IMR-90 (cell line): ENCODE results near the gene MPV17. TPM values are rescaled to one million over a fixed set of nuclear protein-coding genes. Genes with fewer than 3 reads are reported as not detected.

ENCODE experiments used
- ATAC-seq: fragments of 200-7000 bp; cut with Tn5 transposase; 2 replicates; pipeline ENCODE4 v1.9.1; 2020; ENCODE audit warnings: low read depth, mild to moderate bottlenecking, moderate library complexity
- BruUV-seq: library from RNA; stranded (reverse); fragments of 400-500 nt; replicated peaks from 2 replicates; lab custom pipeline; 2021; lab: Mats Ljungman, UMichigan
- CTCF ChIA-PET: fragments of 300-600 bp; formaldehyde crosslinking; extraction: SDS; loops from one replicate; lab custom pipeline; 2021; ENCODE audit warnings: antibody characterized with exemption; lab: Yijun Ruan, JAX
- POLR2A ChIA-PET: fragments of 300-600 bp; sonication (Branson Sonifier 250); formaldehyde crosslinking; loops from one replicate; lab custom pipeline; 2022; ENCODE audit warnings: antibody characterized with exemption; ENCODE audit not compliant: unreplicated experiment; lab: Charles Lee
- DNase-seq: peaks from one replicate; pipeline ENCODE4 v3.0.0; 2013
- H2AFZ ChIP-seq: replicated peaks from 2 replicates; pipeline ENCODE3; 2013; ENCODE audit warnings: low read length, mild to moderate bottlenecking; ENCODE audit not compliant: poor library complexity
- H2AK5ac ChIP-seq: 2 replicates; pipeline ENCODE4 v1.6.1; 2013; ENCODE audit warnings: low read depth, low read length, inconsistent platforms
- H2AK9ac ChIP-seq: replicated peaks from 2 replicates; pipeline ENCODE3; 2013; ENCODE audit warnings: mild to moderate bottlenecking, low read depth, low read length, moderate library complexity; ENCODE audit not compliant: poor library complexity
- H2BK120ac ChIP-seq: 2 replicates; pipeline ENCODE4 v1.6.1; 2013; ENCODE audit warnings: low read depth, low read length, inconsistent platforms
- H2BK15ac ChIP-seq: 3 replicates; pipeline ENCODE4 v1.6.1; 2013; ENCODE audit warnings: low read depth, low read length, inconsistent platforms
- H2BK20ac ChIP-seq: 2 replicates; pipeline ENCODE4 v1.6.1; 2013; ENCODE audit warnings: low read depth, mild to moderate bottlenecking, inconsistent platforms, low read length, moderate library complexity
- H2BK5ac ChIP-seq: 2 replicates; pipeline ENCODE4 v1.6.1; 2013; ENCODE audit warnings: mild to moderate bottlenecking, low read depth, low read length, inconsistent platforms; ENCODE audit not compliant: poor library complexity, severe bottlenecking
- H3K14ac ChIP-seq: replicated peaks from 2 replicates; pipeline ENCODE4 v1.6.1; 2013; ENCODE audit warnings: low read depth, low read length, inconsistent platforms
- H3K18ac ChIP-seq: 2 replicates; pipeline ENCODE4 v1.6.1; 2013; ENCODE audit warnings: low read depth, low read length, control low read depth
- H3K23ac ChIP-seq: 2 replicates; pipeline ENCODE4 v1.6.1; 2013; ENCODE audit warnings: low read depth, low read length, inconsistent platforms
- H3K27ac ChIP-seq: 2 replicates; pipeline ENCODE4 v1.5.1; 2013; ENCODE audit warnings: mild to moderate bottlenecking, control low read depth, low read length; ENCODE audit not compliant: insufficient read depth
- H3K27me3 ChIP-seq: 2 replicates; pipeline ENCODE4 v1.6.1; 2013; ENCODE audit warnings: low read length; ENCODE audit not compliant: control insufficient read depth, insufficient read depth
- H3K36me3 ChIP-seq: 2 replicates; pipeline ENCODE4 v1.6.1; 2013; ENCODE audit warnings: low read length, mixed read lengths; ENCODE audit not compliant: control insufficient read depth, insufficient read depth
- H3K4ac ChIP-seq: 2 replicates; pipeline ENCODE4 v1.6.1; 2013; ENCODE audit warnings: low read depth, low read length, inconsistent platforms
- H3K4me1 ChIP-seq: 2 replicates; pipeline ENCODE4 v1.6.1; 2013; ENCODE audit warnings: low read length, mixed read lengths; ENCODE audit not compliant: control insufficient read depth, insufficient read depth
- H3K4me2 ChIP-seq: 2 replicates; pipeline ENCODE4 v1.6.1; 2013; ENCODE audit warnings: low read depth, mild to moderate bottlenecking, control low read depth, low read length, moderate library complexity
- H3K4me3 ChIP-seq: 2 replicates; pipeline ENCODE4 v1.5.1; 2013; ENCODE audit warnings: low read depth, mild to moderate bottlenecking, control low read depth, low read length, moderate library complexity; ENCODE audit not compliant: insufficient read depth
- H3K56ac ChIP-seq: 2 replicates; pipeline ENCODE4 v1.6.1; 2013; ENCODE audit warnings: low read length, inconsistent platforms; ENCODE audit not compliant: insufficient read depth; ENCODE audit errors: extremely low read depth
- H3K79me1 ChIP-seq, 2 experiments: 2 replicates each; pipeline ENCODE4 v1.6.1; 2013; ENCODE audit warnings: low read length in 2 of 2, inconsistent platforms in 1 of 2, low read depth in 1 of 2
- H3K9ac ChIP-seq: 2 replicates; pipeline ENCODE4 v1.6.1; 2013; ENCODE audit warnings: low read depth, low read length, control low read depth
- H3K9me1 ChIP-seq: 2 replicates; pipeline ENCODE4 v1.6.1; 2013; ENCODE audit warnings: low read length, inconsistent platforms; ENCODE audit not compliant: insufficient read depth
- H3K9me3 ChIP-seq: 2 replicates; pipeline ENCODE4 v1.6.1; 2013; ENCODE audit warnings: low read length; ENCODE audit not compliant: control insufficient read depth, insufficient read depth
- H4K20me1 ChIP-seq: 2 replicates; pipeline ENCODE4 v1.6.1; 2013; ENCODE audit warnings: low read length, inconsistent platforms; ENCODE audit not compliant: insufficient read depth
- H4K5ac ChIP-seq: 2 replicates; pipeline ENCODE4 v1.6.1; 2013; ENCODE audit warnings: mild to moderate bottlenecking, low read depth, low read length, control low read depth
- H4K8ac ChIP-seq, 2 experiments: 2 replicates each; pipeline ENCODE4 v1.6.1; 2013; ENCODE audit warnings: low read depth in 2 of 2, low read length in 2 of 2, control low read depth in 1 of 2, inconsistent platforms in 1 of 2
- H4K91ac ChIP-seq: 2 replicates; pipeline ENCODE4 v1.6.1; 2013; ENCODE audit warnings: low read depth, low read length, inconsistent platforms; ENCODE audit not compliant: insufficient read depth
- CHD1 ChIP-seq: IDR thresholded peaks from 2 replicates; pipeline ENCODE4 v1.6.1; 2012; ENCODE audit warnings: low read depth, low read length, improper control_type of control experiment
- CTCF ChIP-seq: conservative IDR thresholded peaks from 2 replicates; pipeline ENCODE4 v1.5.1; 2012; ENCODE audit warnings: mild to moderate bottlenecking, low read depth, low read length, improper control_type of control experiment
- NFE2L2 ChIP-seq: fragments of 150-350 bp; IDR thresholded peaks from 2 replicates; pipeline ENCODE4 v1.6.1; 2016; ENCODE audit warnings: low read depth, mild to moderate bottlenecking, low read length
- POLR2A ChIP-seq: IDR thresholded peaks from 2 replicates; pipeline ENCODE4 v1.6.1; 2012; ENCODE audit warnings: mild to moderate bottlenecking, low read depth, low read length
- RCOR1 ChIP-seq: IDR thresholded peaks from 2 replicates; pipeline ENCODE4 v1.6.1; 2012; ENCODE audit warnings: mild to moderate bottlenecking, low read length, improper control_type of control experiment; ENCODE audit not compliant: insufficient replicate concordance
- WGBS, 2 experiments: methylation state at CpG; one replicate each; pipeline versions ENCODE4 v1.1.5 to v1.1.7; 2013; ENCODE audit warnings: missing lambda C conversion rate in 2 of 2; ENCODE audit not compliant: insufficient read length in 1 of 2; ENCODE audit errors: extremely low coverage in 2 of 2; 5-methylcytosine and 5-hydroxymethylcytosine counted together
- dilution Hi-C: fragments of 300-500 bp; cut with HindIII; formaldehyde crosslinking; loops from one replicate; pipeline ENCODE4 v1.14.3; 2018; ENCODE audit warnings: low sequenced_read_pairs; ENCODE audit not compliant: unreplicated experiment
- in situ Hi-C: fragments of 300-500 bp; cut with MboI; formaldehyde crosslinking; loops from 3 replicates; pipeline ENCODE4 v1.14.3; 2019; ENCODE audit warnings: low sequenced_read_pairs, inconsistent platforms, mixed read lengths
- intact Hi-C: fragments of 100-400 bp; cut with micrococcal nuclease; formaldehyde crosslinking; loops from 2 replicates; pipeline ENCODE4 v1.10.0; 2022
- polyA plus RNA-seq, 3 experiments: library from polyadenylated mRNA; depleted of rRNA; stranded (reverse); fragments of >200 nt; gene quantifications; 2 replicates each; pipeline ENCODE4 v1.2.3, GENCODE V29; 2012; ENCODE audit warnings: low replicate concordance in 1 of 3
- total RNA-seq: library from RNA; depleted of rRNA; stranded (reverse); fragments of >200 nt; gene quantifications from 2 replicates; pipeline ENCODE4 v1.2.3, GENCODE V29; 2012

Gene MPV17
- total and polyA plus RNA-seq, 2 of the 4 experiments (the other 2 are of a cell fraction) = 70.4 to 160 TPM

- in situ Hi-C loops = no loop called here
- dilution Hi-C loops = no loop called here
Observed at GRCh38 chr2:27290549-27290948, 32.3 kb downstream of the MPV17 start.

More at GRCh38 chr2:27290549-27290948, 32.3 kb downstream of the MPV17 start:
- no peaks in the 10 kb centered on the region for H3K9me3 ChIP-seq
- no peak overlapping the region for H3K9ac ChIP-seq
- H3K79me1 ChIP-seq = no peaks in the 10 kb centered on the region
- no peak overlapping the region for H2AK5ac ChIP-seq
- H3K23ac ChIP-seq = no peak overlapping the region
- H3K4me1 ChIP-seq = peaks cover 11% of the 10 kb centered on the region
- ChIA-PET POLR2A (no interaction called here), CTCF (interaction anchor here (1.4 kb wide), 1 partner anchor 10 kb away, joined by 4 read pairs; no protein-coding TSS in a partner anchor)
- no peak overlapping the region for H3K4me2 ChIP-seq
- H3K18ac ChIP-seq = no peak overlapping the region
- TF ChIP-seq CTCF (no peak), CHD1 (no peak), POLR2A (no peak), NFE2L2 (no peak), RCOR1 (no peak)
- H3K27me3 ChIP-seq = peaks cover 7% of the 10 kb centered on the region
- peaks cover 10% of the 10 kb centered on the region for H3K9me1 ChIP-seq
- H3K36me3 ChIP-seq = no peaks in the 10 kb centered on the region
- no peak overlapping the region for H4K91ac ChIP-seq
- H2BK5ac ChIP-seq = no peak overlapping the region
- H2BK120ac ChIP-seq = no peak overlapping the region
- H4K8ac ChIP-seq = no peak overlapping the region
- no peak for ATAC-seq
- no peaks in the 10 kb centered on the region; the same call in 1 of the 2 replicates for H4K20me1 ChIP-seq
- H3K56ac ChIP-seq = no peak overlapping the region
- H2BK15ac ChIP-seq = no peak overlapping the region
- H2BK20ac ChIP-seq = no peak overlapping the region
- no peak overlapping the region for H3K4ac ChIP-seq
- H3K27ac ChIP-seq = no peak overlapping the region
- no peak for DNase-seq
- WGBS, 2 experiments = no CpG with 5 or more reads among the region's 5 CpGs
- intact Hi-C loops = no loop called here
- no peak overlapping the region for H4K5ac ChIP-seq
- no peak overlapping the region for H3K4me3 ChIP-seq
- no peak overlapping the region for H2AK9ac ChIP-seq
- H2AFZ ChIP-seq = no peak overlapping the region
- H3K14ac ChIP-seq = no peak overlapping the region
- BruUV-seq = no TSS peak
